Psoas muscle (tissue), 8 donors: ENCODE data around the gene NBPF12. TPM values are rescaled to one million over a fixed set of nuclear protein-coding genes. Genes with fewer than 3 reads are reported as not detected.
"Not testable (repeated sequence)": the region's sequence is repeated elsewhere in the genome, so short reads cannot be mapped to it uniquely, and the experiment has no call there.

Source experiments
- ATAC-seq, 4 donors: fragments of 200-7000 bp; cut with Tn5 transposase; one replicate each; pipeline ENCODE4 v1.9.1; 2020; ENCODE audit warnings: moderate library complexity in 3 of 4, mild to moderate bottlenecking in 2 of 4
- DNase-seq, 2 donors: peaks; one replicate each; pipeline ENCODE4 v3.0.0-alpha.2; 2020
- H3K27ac ChIP-seq: fragments of 200-600 bp; one replicate; pipeline ENCODE4 v1.8.0; 2022
- H3K27me3 ChIP-seq, 3 donors: fragments of 200-600 bp in 1 of 3; one replicate each; pipeline versions ENCODE4 v1.6.1 to v1.8.0; 2013 to 2022; ENCODE audit warnings: low read length in 2 of 3, mild to moderate bottlenecking in 2 of 3, moderate library complexity in 1 of 3; ENCODE audit not compliant: insufficient read depth in 3 of 3
- H3K36me3 ChIP-seq, 2 donors: fragments of 200-600 bp in 1 of 2; one replicate each; pipeline versions ENCODE4 v1.6.1 to v1.8.0; 2013 to 2022; ENCODE audit warnings: low read depth in 1 of 2, mild to moderate bottlenecking in 1 of 2, moderate library complexity in 1 of 2; ENCODE audit not compliant: insufficient read depth in 1 of 2
- H3K4me1 ChIP-seq: fragments of 200-600 bp; one replicate; pipeline ENCODE4 v1.8.0; 2022
- H3K4me3 ChIP-seq: fragments of 200-600 bp; one replicate; pipeline ENCODE4 v1.8.0; 2022; ENCODE audit warnings: mild to moderate bottlenecking
- H3K9me3 ChIP-seq: fragments of 200-600 bp; one replicate; pipeline ENCODE4 v1.8.0; 2022
- WGBS, 3 donors: extraction: QIAGEN DNeasy Blood & Tissue Kit; methylation state at CpG; one replicate each; pipeline versions ENCODE4 v1.1.6 to v1.1.7; 2013; 5-methylcytosine and 5-hydroxymethylcytosine counted together
- intact Hi-C, 2 donors: fragments of 100-400 bp; cut with DNase I; formaldehyde crosslinking; loops; one replicate each; pipeline versions ENCODE4 v1.11.0 to v1.14.2; 2022
- polyA plus RNA-seq, 3 donors: library from polyadenylated mRNA; stranded (reverse); fragments of 200-250 nt; gene quantifications; one replicate each; pipeline ENCODE4 v1.2.3, GENCODE V29; 2013
- total RNA-seq, 4 donors: library from RNA; stranded (reverse); fragmentation: NEBNext Ultra II Directional in 2 of 4; extraction: Animal tissue kit (Norgen Biotek cat#: 25700) in 2 of 4; gene quantifications; one replicate each; pipeline versions ENCODE4 v1.2.1 to v1.2.4, GENCODE V29; 2021 to 2023
- donor health status: healthy with polysubstance abuse.
- donor health status: DM: no; HTN: no; CAD: no; lungs with moderate emphysema.
- donor health status: Bipolar disorder and iron deficiency.
- donor health status: healthy.
- donor health status: DM: yes; HTN: yes; CAD: no.
- donor health status: DM: no; HTN: no; CAD: no.
- donor health status: DM: no; HTN: no; CAD: no.
- donor health status: DM: yes; HTN: yes; CAD: no.

Gene NBPF12
- total and polyA plus RNA-seq, 7 donors: 1.1 to 2.7 (median 2.0) TPM

DNA sequence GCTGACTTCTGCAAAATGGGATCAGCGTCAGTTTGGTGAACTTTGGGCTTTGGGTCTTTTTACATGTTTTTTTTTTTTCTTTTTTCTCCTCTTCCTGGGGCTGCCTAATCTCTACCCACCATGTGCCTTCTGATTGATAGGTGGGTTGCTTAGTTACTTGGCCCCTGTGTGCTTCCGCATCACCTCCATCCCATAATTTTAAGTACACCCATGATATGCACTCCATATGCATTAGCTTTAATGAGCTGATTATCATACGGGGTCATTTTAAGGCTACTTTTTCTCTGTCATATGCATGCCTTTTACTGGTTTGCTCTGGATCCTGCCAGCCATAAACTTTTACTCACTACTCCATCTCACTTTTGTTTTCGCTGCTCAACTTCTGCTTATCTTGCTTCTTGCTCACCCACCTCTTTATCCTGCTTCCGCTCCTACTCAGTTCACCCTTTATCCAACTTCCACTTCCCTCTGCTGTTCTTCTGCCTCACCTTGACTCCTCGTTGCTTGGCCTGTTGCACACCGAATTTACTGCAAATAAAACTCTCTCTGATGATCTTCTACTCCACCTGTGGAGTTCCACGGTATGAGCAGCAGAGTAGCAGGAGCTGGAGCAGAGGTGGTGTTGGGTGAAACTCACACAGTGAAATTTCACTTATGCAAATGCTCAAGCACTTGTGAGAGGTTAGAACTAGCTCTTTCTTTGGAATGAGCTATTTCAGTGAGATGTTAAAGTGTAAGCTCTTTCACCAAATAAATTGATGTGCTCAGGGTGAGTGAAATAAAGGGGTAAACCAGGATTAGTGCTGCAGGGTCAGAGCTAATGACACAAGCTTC, 3.5 kb upstream of the NBPF12 start:
- H3K4me3 ChIP-seq, H3K9me3 ChIP-seq, ATAC-seq, H3K27ac ChIP-seq, H3K36me3 ChIP-seq, H3K27me3 ChIP-seq, intact Hi-C loops, H3K4me1 ChIP-seq, DNase-seq: not testable (repeated sequence)
- 51 to 62% (median 56%) methylated on average over 6 to 7 of the region's 8 CpGs for WGBS, 3 donors

DNA sequence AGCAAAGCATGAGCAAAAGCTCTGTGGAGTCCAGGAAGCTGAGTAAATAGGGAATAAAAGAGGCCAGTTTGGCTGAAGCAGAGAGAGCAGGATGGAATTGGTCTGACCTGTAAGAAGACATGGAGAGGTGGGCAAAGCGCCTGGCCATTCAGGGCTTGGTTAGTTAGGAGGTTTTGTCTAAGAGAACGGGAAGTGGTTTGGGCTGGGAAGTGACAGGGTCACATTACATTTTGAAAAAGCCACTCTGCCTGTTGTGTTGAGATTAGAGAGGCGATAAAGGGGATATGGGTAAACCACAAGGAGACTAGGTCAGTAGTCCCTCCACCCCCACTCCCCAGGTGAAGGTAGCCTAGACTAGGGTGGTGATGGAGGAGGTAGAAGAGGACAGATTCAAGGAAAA, 662 bp upstream of the NBPF12 start:
- H3K4me3 ChIP-seq, H3K27me3 ChIP-seq, ATAC-seq, H3K4me1 ChIP-seq, H3K36me3 ChIP-seq, DNase-seq, H3K9me3 ChIP-seq, H3K27ac ChIP-seq, intact Hi-C loops: not testable (repeated sequence)
- WGBS, 3 donors: 57 to 97% methylated on average over 1 to 3 of the region's 3 CpGs; no CpG with 5 or more reads in 1 of the 3 donors

DNA sequence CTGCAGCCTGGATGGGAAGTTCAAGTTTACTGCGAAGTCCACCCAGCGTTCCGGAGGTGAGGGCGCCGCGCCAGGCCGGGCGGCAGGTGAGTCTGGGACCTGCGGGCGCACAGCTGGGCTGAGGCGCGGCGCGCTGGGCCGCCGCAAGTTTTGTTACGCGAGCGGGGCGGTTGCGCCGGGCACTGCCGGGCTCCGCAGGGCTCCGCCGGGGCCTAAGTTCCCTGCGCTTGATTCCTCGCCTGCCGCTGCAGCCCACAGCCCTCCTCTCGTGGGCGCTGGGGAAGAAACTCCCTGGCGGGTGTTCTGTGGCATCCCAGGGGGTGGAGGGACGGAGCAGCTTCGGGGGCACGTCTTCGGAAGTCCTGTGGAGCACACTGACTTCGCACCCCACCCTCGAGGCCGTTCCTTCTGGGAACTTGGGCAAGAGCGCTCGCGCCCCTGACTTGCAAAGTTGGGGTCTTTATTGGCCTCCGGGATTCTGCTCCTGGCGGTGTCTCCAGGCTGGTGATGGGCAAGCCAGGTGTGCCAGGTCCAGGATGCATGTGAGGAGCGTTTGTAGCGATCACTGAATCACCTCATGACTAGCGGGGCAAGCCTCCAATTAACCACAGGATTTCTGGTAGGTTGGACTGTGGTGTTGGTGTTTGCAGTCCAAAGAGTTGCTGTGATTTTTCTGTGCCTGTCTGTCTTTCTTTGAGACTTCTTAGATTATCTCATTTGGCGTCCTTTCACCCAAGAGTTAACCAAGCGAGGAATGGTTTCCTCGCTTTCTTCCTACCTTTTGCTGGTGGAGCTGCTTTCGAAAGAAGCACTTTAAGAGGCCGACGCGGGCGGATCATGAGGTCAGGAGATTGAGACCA, 1.0 kb downstream of the NBPF12 start:
- DNase-seq (peak; percentile 19 to 59), ATAC-seq (peak; percentile 57 to 72 (median 62))
- Histone ChIP-seq H3K27ac (peak overlapping the region; percentile 86), H3K4me3 (peak overlapping the region; percentile 92)
- WGBS, 3 donors: 6 to 12% (median 6%) methylated on average over 32 to 55 of the region's 55 CpGs
- H3K9me3 ChIP-seq, intact Hi-C loops, H3K4me1 ChIP-seq, H3K36me3 ChIP-seq, H3K27me3 ChIP-seq: not testable (repeated sequence)

DNA sequence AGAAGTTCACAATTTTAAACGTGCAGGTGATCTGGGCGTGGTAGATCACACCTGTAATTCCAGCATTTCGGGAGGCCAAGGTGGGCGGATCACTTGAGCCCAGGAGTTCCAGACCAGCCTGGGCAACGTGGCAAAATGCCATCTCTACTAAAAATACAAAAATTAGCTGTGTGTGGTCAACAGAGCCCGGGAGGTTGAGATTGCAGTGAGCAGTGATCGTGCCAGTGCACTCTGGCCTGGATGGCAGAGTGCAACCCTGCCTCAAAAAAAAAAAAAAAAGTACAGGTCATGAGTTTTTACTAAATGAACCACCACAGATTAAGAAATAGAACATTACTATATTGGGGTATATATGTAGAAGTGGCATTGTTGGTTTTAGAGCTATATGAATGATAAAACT, 2.2 kb downstream of the NBPF12 start:
- intact Hi-C loops, H3K4me1 ChIP-seq, H3K27me3 ChIP-seq, H3K36me3 ChIP-seq, DNase-seq, H3K27ac ChIP-seq, H3K9me3 ChIP-seq, H3K4me3 ChIP-seq, ATAC-seq: not testable (repeated sequence)
- WGBS, 3 donors: 36 to 56% (median 43%) methylated on average over 2 to 3 of the region's 7 CpGs

DNA sequence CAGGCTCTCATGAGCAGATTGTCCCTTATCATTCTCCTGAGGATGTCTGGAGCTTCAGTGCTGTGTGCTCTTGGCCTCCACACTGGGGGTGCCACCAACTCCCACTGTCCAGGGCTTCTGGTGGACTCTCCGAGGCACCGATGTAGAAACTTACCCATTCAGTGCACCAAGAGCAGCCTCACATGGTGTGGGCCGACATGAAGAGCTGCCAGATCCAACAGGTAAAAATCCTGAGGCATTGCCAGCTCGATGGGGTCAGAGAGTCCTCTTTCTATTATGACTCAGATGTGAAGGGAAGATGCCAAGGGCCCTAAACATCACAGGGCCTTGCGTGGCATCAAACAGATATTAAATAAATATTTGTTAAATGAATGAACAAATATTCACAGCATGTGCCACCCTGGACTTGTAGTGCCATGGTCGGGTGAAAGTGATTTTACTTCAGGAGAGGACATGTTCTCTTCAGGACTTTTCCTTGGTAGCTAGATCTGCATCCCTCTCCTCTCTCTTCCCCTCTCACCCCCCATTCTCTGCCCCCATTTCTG, 5.3 kb downstream of the NBPF12 start:
- intact Hi-C loops, H3K4me1 ChIP-seq, H3K9me3 ChIP-seq, H3K27ac ChIP-seq, H3K4me3 ChIP-seq, H3K27me3 ChIP-seq, DNase-seq, ATAC-seq: not testable (repeated sequence)
- peaks cover 0 to 14% of the 10 kb centered on the region in 2 donors for H3K36me3 ChIP-seq
- WGBS, 3 donors: 71 to 85% (median 83%) methylated on average over 6 of the region's 6 CpGs

DNA sequence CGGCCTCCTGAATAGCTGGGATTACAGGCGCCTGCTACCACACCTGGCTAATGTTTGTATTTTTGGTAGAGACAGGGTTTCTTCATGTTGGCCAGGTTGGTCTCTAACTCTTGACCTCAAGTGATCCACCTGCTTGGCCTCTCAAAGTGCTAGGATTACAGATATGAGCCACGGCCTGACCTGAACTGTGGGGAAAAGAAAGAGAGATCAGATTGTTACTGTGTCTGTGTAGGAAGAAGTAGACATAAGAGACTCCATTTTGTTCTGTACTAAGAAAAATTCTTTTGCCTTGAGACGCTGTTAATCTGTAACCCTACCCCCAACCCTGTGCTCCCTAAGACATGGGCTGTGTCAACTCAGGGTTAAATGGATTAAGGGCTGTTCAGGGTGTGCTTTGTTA, 10.0 kb downstream of the NBPF12 start:
- WGBS, 3 donors: 82 to 85% (median 82%) methylated on average over 3 of the region's 4 CpGs
- DNase-seq, H3K27ac ChIP-seq, intact Hi-C loops, H3K4me1 ChIP-seq, H3K27me3 ChIP-seq, H3K9me3 ChIP-seq, H3K4me3 ChIP-seq, ATAC-seq: not testable (repeated sequence)
- H3K36me3 ChIP-seq: peaks cover 0 to 21% of the 10 kb centered on the region in 2 donors

DNA sequence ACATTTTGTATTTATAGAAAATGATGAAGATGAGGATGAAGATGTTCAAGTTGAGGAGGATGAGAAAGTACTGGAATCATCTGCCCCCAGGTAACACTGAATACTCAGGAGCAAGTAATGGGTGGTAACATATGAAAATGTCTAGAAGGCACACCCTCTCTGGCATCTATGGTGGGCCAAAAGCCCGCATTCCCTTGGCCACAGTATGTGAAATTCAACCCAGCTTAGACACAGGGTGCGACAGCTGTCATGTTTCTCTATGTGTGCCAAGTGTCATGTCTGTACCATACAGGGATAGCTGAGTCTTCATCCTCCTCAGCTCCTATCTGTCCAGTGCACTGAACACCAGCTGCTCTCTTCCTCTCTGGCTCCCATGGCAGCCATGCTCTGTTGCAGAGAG, 26.2 kb downstream of the NBPF12 start:
- H3K27ac ChIP-seq, H3K4me3 ChIP-seq, H3K4me1 ChIP-seq, H3K27me3 ChIP-seq, ATAC-seq, DNase-seq, H3K9me3 ChIP-seq, intact Hi-C loops: not testable (repeated sequence)
- peaks cover 0 to 24% of the 10 kb centered on the region in 2 donors for H3K36me3 ChIP-seq
- WGBS, 3 donors: 17 to 43% (median 19%) methylated on average over 2 of the region's 2 CpGs

DNA sequence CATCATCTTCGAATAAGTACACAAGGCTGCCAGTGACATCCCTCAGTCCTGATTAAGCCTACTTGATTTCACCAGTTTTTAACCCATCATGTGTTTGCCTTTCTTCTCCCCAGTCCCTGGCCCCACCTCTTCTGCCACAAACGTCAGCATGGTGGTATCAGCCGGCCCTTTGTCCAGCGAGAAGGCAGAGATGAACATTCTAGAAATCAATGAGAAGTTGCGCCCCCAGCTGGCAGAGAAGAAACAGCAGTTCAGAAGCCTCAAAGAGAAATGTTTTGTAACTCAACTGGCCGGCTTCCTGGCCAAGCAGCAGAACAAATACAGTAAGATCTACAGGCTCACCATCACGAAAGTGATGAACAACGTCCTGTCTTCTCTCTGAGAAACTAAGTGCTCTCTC, 28.2 kb downstream of the NBPF12 start:
- peaks cover 0 to 32% of the 10 kb centered on the region in 2 donors for H3K36me3 ChIP-seq
- H3K4me3 ChIP-seq, H3K27ac ChIP-seq, DNase-seq, intact Hi-C loops, H3K27me3 ChIP-seq, ATAC-seq, H3K4me1 ChIP-seq, H3K9me3 ChIP-seq: not testable (repeated sequence)
- 54 to 70% (median 64%) methylated on average over 4 to 6 of the region's 8 CpGs for WGBS, 3 donors

DNA sequence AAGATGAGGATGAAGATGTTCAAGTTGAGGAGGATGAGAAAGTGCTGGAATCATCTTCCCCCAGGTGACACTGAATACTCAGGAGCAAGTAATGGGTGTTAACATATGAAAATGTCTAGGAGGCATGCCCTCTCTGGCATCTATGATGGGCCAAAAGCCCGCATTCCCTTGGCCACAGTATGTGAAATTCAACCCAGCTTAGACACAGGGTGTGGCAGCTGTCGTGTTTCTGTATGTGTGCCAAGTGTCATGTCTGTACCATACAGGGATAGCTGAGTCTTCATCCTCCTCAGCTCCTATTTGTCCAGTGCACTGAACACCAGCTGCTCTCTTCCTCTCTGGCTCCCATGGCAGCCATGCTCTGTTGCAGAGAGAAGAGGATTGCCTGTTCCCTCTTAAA, 32.5 kb downstream of the NBPF12 start:
- H3K36me3 ChIP-seq: peaks cover 0 to 33% of the 10 kb centered on the region in 2 donors
- H3K4me1 ChIP-seq, H3K9me3 ChIP-seq, ATAC-seq, intact Hi-C loops, H3K4me3 ChIP-seq, H3K27me3 ChIP-seq, H3K27ac ChIP-seq: not testable (repeated sequence)
- DNase-seq: peak; percentile 25 to 57
- WGBS, 3 donors: 22 to 41% (median 32%) methylated on average over 2 of the region's 2 CpGs

DNA sequence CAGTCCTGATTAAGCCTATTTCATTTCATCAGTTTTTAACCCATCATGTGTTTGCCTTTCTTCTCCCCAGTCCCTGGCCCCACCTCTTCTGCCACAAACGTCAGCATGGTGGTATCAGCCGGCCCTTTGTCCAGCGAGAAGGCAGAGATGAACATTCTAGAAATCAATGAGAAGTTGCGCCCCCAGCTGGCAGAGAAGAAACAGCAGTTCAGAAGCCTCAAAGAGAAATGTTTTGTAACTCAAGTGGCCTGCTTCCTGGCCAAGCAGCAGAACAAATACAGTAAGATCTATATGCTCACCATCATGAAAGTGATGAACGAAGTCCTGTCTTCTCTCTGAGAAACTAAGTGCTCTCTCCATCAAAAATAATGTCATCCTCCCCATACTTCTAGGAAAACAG, 34.6 kb downstream of the NBPF12 start:
- H3K27ac ChIP-seq, intact Hi-C loops, H3K9me3 ChIP-seq, ATAC-seq, H3K4me1 ChIP-seq, H3K4me3 ChIP-seq, DNase-seq, H3K27me3 ChIP-seq: not testable (repeated sequence)
- 73 to 75% (median 73%) methylated on average over 2 to 3 of the region's 5 CpGs for WGBS, 3 donors
- peaks cover 0 to 27% of the 10 kb centered on the region in 2 donors for H3K36me3 ChIP-seq

DNA sequence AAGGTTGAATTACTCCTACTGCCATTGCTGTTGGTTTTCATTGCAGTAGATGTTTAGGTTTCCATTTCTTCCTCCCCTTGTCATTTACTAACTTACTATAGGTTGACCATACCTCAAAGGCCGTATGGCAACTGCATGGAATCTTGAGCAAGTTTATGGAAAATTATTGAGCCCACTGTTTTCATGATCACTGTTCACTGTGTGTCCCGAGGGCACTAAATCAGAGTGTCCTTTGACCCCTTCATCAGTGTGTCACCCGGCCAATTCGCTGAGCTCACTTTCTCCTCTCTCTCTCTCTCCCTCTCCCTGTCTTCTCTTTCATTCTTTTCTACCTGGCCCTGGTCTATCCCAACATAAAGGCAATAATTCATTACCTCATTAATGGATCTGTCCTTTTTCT, 47.7 kb downstream of the NBPF12 start:
- ATAC-seq, H3K4me1 ChIP-seq, H3K27ac ChIP-seq, H3K27me3 ChIP-seq, H3K9me3 ChIP-seq, DNase-seq, intact Hi-C loops, H3K4me3 ChIP-seq: not testable (repeated sequence)
- H3K36me3 ChIP-seq: peaks cover 0 to 14% of the 10 kb centered on the region in 2 donors
- 72 to 86% (median 81%) methylated on average over 3 to 4 of the region's 4 CpGs for WGBS, 3 donors
